Left ventricle myocardium superior (tissue), 1 donor: ENCODE data around the gene HPSE. TPM values are rescaled to one million over a fixed set of nuclear protein-coding genes. Genes with fewer than 3 reads are reported as not detected.

Source experiments
- ATAC-seq: fragments of 200-7000 bp; cut with Tn5 transposase; one replicate; pipeline ENCODE4 v1.9.1; 2020; ENCODE audit warnings: mild to moderate bottlenecking, moderate library complexity
- DNase-seq: peaks from one replicate; pipeline ENCODE4 v3.0.0-alpha.2; 2020
- intact Hi-C: fragments of 100-400 bp; cut with micrococcal nuclease; formaldehyde crosslinking; loops from one replicate; pipeline ENCODE4 v1.11.0; 2022
- total RNA-seq: library from RNA; stranded (reverse); fragmentation: NEBNext Ultra II Directional; extraction: Animal tissue kit (Norgen Biotek cat#: 25700); gene quantifications from one replicate; pipeline ENCODE4 v1.2.1, GENCODE V29; 2021
- donor health status: DM: no; HTN: yes; CAD: no; lungs with severe emphysema.

The HPSE gene
- total RNA-seq, 1 donor from 2014 or later, result 1.3 TPM

GRCh38 chr4:83261307-83261706 lies 73.3 kb downstream of the HPSE start:
- DNase-seq (no peak), ATAC-seq (no peak)
- intact Hi-C loops, result loop anchor here (10.0 kb wide), 2 partner anchors 187 to 797 kb away; no protein-coding TSS in a partner anchor

- ATAC-seq, result peak; percentile 73
- no peak for DNase-seq
- intact Hi-C loops, result no loop called here
Measured at GRCh38 chr4:83259586-83259985, 75.1 kb downstream of the HPSE start.

GRCh38 chr4:83258461-83258860 lies 76.2 kb downstream of the HPSE start:
- intact Hi-C loops, result no loop called here
- no peak for ATAC-seq
- no peak for DNase-seq

- DNase-seq (no peak), ATAC-seq (no peak)
- intact Hi-C loops, result no loop called here
Measured at GRCh38 chr4:83257811-83258210, 76.8 kb downstream of the HPSE start.

DNA sequence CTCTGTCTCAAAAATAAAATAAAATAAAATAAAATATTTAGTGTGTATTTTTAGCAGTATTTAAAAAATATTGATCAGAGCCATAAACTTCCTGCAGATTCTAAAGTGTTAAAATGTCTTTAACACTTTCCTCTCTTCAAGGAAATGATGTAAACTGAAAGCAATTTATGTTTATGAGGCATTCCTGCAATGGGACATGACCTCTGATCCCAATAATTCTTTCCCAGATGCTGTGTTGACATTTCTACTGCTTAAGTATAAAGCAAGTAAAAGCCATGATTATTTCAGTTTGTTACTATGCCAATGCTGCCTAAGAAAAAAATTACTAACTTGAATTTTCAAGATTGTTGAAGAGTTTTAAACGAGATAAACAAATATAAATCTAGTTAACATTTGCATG lies 79.1 kb downstream of the HPSE start:
- intact Hi-C loops, result no loop called here

DNA sequence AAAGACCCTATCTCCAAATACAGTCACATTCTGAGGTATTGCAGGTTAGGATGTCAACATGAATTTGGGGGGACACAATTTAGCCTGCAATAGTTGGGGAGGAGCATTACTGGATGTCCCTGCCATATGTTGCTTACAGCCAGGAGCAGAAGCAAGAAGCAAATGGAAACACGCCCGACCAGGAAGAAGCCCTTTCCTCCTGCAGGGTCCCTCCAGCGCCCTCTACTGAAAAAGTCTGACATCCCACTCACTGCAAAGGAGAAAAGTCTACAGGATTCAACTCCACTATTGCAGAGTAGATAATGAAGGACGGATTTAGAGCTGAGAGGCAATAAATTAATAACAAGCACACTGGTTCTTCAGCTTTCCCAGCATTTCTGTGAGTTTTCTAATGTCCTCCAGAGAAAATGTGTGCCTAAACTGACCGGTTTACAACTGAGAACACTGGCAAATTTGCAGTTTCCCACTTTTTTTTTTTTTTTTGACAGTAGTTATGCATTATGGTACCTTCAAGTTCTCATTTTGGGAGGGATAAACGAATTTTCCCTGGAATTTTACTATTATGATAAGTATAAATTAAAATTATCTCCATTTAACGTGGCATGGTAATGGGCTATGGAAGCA lies 81.8 kb downstream of the HPSE start:
- intact Hi-C loops, result no loop called here
- peak; percentile 32 for DNase-seq
- peak; percentile 58 for ATAC-seq

More for the DNA sequence above, 79.1 kb downstream of the HPSE start:
- no peak for DNase-seq
- ATAC-seq, result no peak

GRCh38 chr4:83251447-83251830 lies 83.2 kb downstream of the HPSE start:
- ATAC-seq, result no peak
- intact Hi-C loops, result no loop called here
- DNase-seq, result no peak

DNA sequence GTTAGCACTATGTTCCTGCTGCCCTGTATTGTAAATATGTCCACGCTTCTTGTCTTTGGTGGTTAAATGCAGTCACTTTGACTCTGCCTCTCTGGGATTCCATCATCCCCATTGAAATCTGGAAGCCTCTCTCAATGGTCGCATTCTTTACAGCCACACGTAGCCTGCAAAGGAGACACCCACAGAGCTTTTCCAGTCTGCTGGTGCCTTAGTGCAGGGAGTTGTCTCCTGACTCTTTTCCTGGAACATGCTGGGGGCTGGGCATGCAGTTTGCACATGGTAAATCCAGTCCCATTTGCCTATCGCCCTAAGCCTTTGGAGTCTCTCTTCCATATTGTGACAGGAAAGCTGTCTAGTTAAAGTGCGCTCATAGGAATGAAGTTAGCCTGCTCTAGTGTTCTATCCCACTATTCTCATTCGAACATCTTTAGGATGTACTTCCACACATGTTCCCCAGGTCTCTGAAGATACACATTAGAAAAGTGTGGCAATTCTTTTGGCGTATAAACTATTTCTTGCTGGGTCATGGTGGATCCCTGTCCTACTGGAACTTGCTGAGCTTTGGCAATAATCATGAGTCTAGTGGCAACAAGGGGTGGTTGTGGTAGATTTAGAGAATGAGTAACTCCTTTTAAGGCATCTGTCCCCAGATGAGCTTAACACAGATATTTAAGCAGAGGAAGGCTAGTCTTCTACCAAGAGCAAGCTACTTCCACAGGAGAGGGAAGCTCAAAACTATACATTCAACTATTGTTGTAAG lies 83.8 kb downstream of the HPSE start:
- DNase-seq, result no peak
- ATAC-seq, result no peak
- intact Hi-C loops, result no loop called here

- intact Hi-C loops, result no loop called here
- DNase-seq, result no peak
- no peak for ATAC-seq
Measured at GRCh38 chr4:83248486-83248885, 86.2 kb downstream of the HPSE start.

DNA sequence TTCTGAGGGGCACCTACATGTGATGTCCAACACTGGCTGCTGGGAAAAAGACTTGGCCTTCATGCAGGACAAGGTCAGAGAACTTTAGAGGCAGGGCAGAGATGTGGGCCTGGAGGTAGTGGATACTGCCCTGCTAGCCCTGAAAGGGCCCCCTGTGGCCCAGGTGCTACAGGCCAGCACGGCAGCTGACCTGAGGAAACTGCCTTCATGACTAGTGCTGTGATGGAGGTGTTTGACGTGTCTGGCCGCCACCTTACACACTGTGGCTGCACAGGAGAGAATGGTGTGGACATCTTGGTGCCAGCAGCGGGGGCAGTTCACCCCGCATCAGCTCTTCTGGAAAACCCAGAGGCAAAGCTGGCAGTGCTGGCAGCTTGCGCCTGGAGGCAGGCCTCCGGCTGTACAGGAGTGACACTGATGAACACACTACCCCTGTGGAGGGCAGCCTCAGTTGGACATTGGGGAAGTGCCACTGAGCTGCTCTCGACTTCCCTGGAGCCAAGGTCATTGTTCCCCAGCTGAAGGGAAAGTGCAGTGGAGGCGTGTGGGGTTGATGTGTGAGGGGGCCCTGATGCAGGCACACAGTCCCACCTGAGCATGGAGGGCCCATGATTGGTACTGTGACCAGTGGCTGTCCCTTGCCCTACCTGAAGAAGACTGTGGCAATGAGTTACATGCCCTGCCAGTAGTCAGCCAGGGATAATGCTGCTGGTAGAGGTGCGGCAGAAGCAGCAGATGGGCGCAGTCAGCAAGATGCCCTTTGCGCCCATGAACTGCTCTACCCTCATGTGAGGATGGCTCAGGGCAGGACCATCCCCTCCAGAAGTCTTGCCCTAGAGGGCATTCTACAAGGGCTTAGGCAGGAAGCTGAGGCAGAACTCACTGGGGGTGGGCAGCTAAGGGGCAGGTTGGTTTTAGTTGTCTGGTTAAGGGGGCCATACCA lies 87.0 kb downstream of the HPSE start:
- intact Hi-C loops, result no loop called here
- no peak for ATAC-seq
- no peak for DNase-seq

Other genes starting within 250 kb of the HPSE start
- 1.1 TPM for gene PLAC8, start 220.1 kb downstream of the HPSE start, total RNA-seq
- 20.0 TPM for gene COQ2, start 50.0 kb downstream of the HPSE start, total RNA-seq
- 15.3 TPM for gene HELQ, start 121.0 kb upstream of the HPSE start, total RNA-seq
- 67.1 TPM for gene MRPS18C, start 121.2 kb upstream of the HPSE start, total RNA-seq
- 6.8 TPM for gene ABRAXAS1, start 150.3 kb upstream of the HPSE start, total RNA-seq
- gene GPAT3, start 201.3 kb upstream of the HPSE start, total RNA-seq, result 38.9 TPM